NK-92 (cell line): Measurements from ENCODE around the gene BBS9.
"Not testable (repeated sequence)": the region's sequence is repeated elsewhere in the genome, so short reads cannot be mapped to it uniquely, and the experiment has no call there.

Experiments
- DNase-seq: peaks from one replicate; lab custom pipeline; 2025; ENCODE audit not compliant: unreplicated experiment; lab: John Stamatoyannopoulos, UW

BBS9 gene

DNA sequence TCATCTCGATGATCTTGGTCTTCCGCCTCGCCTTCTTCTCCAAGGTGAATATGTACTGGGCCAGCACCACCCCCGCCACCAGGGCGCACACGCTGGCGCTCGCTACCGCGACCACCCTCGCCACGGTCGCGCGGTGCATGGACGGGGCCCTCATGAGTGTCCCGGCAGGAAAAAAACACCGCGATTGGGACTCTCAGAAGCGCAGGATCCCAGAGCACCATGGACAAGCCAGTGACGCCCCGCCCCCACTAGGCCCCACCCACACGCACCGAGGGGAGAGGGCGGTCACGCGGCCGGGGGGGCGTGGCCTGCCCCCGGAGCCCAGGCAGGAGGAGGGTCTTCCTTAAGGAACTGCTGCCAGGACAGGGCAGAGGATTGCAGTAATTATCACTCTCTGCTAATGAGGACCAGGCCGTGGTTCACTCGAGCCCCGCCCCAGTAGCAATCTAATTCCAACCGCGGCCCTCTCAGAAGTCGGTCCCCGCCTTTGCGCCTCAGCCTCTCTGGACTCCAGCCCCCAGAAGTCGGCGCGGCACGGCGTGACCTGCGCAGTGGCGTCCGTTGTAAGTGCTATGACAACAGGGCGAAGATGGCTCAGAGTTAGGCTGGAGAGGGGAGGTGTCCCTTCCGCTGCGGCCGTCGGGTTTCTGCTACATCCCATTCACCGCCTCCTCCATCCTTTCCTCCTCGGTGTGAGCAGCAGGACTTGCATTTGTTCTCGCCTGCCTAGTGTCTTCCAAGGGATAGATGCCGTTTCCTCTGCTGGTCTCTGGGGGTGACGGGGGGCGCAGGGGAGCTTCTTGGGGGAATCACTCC lies at the start of gene BBS9:
TSS of gene BBS9 (plus strand) at position 575 of the 816 bp plus-strand sequence. CDS start 16,689 bp downstream, outside the sequence.
- peak; percentile 70 for DNase-seq

DNA sequence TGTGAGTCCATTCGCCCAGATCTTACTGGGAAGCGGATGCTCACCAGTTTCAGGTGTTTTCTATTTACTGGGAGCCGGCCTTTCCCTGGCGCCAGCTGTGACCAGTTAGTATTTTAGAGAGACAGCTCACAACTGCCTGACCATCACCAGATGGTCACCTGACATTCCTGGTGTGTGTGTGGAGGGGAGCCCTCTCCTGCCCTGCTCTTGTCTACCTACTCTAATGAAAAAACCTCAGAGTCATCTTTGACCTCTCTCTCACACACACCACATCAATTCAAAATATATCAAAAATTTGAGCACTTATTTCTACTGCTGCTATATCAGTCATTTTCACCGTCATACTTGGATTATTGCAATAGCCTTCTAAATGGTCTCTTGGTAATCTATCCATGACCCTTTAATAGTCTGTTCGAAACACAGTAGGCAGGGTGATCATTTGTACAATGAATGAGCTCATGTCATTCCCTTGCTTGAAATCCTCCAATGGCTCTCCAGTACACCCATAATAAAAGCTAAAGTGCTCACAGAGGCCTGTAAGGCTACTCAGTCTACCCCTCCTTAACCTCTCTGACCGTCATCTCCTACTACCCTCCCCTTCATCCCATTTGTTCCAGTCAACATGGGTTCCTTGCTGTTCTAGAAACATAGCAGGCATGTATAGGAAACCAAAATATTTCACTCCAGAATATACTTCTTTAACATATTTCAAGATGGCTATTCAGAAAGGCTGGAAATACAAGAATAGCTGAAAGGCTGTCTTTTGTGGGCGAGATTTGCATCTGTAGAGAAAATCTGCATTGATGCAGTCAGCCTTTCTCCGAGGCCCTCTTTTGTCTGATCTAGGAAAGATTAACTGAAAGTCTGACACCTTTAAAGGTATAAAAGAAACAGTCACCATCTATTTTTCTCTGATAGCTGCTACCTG lies 49.3 kb upstream of the BBS9 start:
- DNase-seq, result no peak

DNA sequence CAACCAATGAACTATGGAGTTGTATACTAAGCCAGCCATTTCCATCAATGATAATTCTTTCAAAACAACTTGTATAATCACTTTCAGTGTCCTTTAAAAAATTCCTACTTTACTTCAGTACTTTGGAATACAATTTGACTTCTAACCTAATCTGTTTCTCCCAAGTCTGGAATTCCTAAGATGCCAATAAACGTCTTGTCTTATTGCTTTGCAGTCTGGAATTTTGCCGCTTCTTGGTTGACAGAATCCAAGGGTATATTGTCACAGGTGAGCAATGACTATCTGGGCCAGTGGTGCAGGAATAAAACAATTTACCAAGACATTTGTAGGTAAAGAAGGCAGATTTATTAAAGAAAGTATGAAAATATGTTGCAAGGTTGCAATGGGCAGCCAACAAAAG lies 42.0 kb upstream of the BBS9 start:
- no peak for DNase-seq

DNA sequence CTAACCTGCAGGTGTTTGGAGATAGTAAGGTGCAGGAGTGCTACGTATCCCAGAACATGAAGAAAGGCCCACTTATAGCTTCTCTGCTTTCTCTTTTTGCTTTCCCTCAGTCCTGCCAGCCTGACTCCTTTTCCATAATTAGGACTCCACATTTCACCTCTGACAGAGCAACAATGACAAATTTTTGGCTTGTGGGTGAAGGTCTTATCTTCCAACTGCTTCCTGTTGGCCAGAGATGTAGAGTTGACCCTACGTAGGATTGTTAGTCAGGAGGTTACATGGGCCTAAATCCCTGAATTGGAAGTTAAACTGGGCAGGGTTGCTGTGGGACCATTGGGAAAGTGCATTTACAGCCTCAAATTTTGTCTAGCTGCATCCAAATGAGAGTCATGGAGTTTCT lies 41.5 kb upstream of the BBS9 start:
- no peak for DNase-seq

DNA sequence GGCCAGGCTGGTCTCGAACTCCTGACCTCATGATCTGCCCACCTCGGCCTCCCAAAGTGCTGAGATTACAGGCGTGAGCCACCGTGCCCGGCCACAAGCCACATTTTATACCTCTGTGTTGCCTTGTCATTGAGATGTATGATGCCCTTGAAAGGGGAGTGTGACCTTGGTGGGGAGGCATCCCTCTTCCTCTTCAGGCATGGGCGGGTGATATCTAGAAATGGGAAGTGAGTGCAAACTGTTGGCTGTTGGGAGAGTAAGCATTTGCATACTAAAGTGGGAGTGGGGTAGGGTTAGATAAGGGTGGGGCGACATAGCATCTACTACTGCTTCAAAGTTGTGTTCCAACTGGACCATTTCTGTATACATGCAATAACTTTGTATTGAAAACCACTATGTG lies 40.2 kb upstream of the BBS9 start:
- DNase-seq, result no peak

DNA sequence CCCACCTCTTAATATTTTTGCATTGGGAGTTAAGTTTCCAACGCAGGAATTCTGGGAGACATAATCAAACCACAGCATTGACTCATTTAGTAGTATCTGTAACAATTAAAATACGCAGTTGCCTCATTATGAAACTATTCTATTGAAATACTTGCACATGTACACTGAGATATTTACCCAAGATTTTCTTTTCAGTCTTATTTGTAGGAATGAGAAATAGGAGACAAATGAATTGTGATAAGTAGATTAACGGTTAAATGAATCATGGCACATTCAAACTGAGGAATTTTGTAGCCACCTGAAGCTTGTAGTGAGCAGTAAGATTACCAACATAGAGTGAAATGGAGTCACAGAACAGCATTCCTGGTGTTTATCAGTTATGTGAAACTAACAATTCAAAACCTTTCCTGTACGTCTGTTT lies 38.2 kb upstream of the BBS9 start:
- DNase-seq, result no peak

DNA sequence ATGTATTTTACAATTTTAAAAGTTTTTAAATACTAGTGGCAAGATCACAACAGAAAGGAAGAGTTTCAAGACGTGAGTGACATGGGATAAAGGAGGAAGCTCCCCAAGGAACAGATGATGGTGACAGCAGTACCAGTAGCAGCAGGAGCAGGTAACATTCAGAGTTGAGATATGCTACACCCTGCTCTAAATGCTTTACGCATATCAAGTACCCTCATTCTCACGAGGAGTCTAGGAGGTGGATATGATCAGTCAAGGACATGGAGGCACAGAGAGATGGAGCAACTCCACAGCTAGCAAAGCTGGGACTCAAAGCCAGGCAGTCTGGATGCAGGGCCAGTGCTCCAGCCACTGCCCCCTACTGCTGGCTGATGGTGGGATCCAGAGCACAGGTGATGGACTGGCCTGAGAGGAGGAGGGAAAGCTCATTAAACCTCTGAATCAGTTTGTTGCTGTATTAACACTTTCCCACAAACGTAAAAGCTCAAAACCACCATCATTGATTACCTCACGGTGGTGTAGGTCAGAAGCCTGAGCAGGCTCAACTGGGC lies 37.6 kb upstream of the BBS9 start:
- DNase-seq, result no peak

DNA sequence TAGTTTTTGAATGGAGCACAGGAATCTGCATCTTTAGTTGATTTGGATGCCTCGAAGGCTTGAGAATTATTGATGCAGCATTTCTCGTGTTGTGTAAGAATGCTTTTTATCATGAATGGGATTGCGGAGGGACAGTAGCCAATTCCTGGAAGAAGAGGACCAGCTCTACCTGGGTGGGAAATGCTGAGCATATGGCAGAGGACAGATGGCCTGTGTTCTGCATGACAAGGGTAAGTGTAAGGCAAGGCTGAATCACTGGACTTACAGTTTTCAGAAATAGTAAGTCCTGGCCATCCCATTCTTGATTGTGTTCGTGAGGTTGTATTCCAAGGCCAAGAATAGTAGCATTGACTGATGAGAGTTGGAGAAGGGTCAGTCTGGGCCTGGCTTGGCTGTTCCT lies 36.1 kb upstream of the BBS9 start:
- DNase-seq, result no peak

DNA sequence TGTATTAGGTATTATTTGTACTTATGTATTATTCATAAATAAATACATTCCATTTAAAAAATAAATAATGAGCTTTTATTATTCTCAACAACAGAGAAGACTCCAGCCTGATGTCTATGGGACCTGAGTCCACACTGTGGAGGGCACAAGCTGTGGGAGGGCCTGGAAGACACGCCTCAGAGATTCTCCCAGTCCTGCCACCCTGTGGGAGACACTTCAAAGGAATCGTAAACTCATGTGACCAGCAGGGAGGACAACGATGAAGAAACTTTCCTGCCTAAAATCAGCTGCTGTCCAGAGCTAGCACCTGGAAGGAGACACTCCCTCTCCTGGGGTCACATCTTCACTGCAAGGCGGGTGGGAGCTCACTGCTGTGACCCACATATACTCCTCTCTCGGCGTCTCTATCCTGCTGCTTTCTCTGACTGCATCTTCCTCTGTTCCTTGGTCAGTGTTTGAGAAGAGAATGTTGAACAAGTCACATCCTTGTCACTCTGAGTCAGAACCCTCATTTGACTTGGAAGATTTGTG lies 34.6 kb upstream of the BBS9 start:
- not testable (repeated sequence) for DNase-seq

DNA sequence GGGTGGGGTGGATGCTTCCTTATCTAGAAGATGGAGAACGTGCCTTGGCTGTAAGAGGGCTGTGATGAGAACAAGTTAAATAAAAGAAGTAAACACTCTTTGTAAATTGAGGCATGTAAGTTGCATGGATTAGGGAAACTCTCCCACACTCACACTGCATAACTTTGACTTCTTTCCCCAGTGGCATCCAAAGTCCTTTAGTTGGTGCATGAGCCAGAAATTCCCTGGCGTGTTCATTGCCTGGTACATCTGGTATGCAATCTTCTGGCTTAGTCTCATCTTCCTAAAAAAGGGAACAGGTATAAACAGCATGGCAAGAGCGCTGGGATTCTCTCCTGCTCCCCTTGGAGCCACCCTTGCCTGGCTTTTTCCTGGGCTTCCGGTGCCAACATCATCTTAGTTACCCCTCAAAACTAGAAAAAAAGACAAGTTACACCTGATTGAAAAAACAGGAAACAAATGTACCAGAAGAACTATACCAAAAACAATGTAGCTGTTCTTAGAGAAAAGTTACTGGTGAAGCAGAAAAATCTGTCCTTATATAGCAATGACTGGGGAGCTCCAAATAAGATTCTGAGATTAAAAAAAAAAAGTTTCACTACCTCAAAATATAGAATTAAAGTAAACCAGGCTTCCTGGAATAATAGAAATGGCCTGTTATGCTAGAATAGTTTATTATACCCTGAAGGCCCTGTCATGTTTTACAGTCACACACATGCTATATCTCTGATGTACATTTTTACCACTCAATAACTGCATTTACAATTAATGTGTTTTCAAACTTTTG lies 30.0 kb upstream of the BBS9 start:
- no peak for DNase-seq

DNA sequence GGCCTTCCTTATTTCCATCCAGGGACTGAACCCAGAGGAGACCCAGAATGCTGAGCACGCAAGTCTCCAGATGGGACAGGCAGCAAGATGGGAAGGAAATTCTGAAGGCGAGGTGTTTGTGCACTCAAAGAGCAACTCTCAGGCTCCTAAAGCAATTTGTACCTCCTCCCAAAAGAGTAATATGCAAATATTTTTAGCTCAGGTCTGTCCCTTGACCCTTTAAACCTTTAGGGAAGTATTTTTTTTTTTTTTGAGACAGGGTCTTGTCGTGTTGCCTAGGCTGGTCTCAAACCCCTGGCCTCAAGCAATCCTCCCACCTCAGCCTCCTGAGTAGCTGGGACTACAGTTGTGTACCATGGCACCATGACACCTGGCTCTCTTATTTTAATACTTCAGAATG lies 28.6 kb upstream of the BBS9 start:
- DNase-seq, result no peak

DNA sequence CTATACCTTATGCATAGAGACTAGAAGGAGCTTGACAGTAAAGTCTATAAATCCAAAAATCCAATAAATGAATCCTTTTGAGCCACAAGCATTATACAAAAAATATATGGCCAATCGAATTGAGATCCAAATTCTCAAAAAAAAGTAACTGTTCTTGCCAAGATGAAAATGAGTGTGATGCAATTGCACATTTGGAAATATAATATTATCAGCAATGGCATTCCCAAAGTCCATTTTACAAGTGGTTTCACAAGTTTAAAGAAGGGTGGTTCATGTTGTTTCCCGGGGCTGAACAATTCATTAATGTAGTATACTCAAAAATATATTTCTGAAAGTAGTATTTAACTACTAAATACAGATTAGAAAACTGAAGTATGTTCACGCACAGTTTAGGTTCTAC lies 27.5 kb upstream of the BBS9 start:
- no peak for DNase-seq

DNA sequence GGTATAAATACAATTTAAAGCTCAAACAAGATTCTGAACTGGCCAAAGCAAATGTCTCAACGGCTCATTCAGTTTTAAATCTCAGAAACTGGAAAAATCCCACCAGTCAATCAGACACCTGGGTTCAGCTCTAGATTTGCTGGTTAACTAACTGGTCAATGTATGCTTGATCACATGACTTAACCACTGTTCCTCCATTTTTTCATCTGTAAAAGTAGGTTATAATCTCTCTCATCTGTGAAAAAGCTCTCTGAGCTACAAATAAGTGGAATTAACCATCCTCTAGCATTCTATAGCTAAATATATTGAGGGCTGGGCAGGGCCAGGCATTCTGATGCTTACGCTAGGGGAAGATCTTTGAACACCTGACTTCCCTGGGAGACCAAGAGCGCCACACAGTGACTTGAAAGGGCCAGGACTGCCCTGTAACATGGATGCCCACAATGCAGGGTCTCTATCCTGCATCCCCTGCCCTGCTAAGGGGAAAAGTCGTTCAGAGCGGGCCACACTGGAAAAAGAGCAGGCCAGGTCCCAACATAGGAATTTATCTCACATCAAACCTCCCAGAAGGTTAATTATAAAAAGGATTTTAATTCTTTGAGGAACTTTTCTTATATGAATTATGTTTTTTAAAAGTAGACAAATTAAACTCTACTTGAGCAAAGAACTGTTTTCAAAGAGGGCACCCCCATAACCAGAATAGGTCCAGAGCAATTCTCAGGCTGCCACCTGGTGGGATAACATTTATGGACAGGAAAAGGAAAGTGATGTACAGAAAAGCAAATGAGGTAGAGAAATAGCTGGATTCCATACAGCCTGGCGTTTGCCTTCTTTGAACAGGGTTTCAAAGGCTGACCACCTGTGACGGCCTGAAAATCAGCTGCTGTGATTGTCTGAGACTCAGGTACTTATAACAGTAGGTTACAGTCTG lies 22.0 kb upstream of the BBS9 start:
- no peak for DNase-seq

DNA sequence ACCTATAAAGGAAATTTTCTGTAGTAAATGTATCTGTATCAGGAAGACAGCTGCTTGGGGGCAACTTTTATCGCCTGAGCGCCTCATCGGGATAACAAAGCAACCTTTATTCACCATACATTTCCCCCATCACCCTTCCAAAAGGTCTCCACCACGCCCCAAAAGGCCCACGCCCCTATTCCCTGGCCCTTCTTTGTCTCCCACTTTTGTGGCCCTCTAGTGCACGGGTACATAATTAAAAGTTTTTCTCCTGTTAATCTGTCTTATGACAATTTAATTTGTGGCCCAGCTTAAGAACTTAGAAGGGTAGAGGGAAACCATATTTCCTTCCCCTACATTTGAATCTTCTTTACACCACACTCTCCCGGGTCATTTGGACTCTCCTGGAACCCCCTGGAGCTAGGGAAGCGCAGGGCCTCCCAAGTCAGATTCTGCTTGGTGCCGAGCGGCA lies 20.8 kb upstream of the BBS9 start:
- no peak for DNase-seq

DNA sequence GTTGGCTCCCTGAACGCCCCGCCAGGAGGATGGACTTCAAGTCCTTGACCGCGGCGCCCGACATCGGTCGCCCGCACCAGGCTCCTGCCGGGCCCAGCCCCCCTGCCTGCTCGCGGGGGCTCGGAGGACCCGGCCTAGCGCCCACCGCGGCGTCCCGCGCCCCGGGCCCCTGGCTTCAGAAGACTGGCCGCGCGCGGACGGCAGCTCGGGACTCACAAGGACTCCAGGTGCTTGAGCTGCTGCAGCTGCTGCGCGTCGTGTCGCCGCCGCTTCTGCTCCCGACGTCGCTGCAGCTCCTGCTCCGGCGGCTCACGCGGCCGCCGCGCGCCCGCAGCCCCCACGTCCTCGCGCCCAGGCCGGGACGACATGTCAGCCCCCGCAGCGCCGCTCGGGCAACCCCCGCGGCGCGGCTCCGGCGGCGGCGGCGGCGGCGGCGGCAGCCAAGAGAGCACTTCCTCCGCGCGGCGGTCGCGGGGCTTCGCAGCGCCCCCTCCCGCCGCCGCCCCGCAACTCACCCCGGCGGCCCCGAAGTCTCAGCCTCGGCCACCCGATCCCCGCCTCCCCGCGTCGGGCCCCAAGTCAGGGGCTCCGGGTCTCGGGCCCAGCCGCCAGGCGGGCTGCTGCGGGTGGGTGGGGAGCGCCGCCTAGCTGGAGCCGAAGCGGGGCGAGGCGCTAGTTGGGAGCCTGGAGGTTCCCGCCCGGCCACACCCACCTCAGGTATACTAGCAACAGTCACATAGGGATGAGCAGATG lies 20.2 kb upstream of the BBS9 start, which contains the start of gene RP9:
TSS of gene RP9 (minus strand) at position 400 of the 753 bp plus-strand sequence. CDS start at position 368, 32 bp downstream.
- no peak for DNase-seq

DNA sequence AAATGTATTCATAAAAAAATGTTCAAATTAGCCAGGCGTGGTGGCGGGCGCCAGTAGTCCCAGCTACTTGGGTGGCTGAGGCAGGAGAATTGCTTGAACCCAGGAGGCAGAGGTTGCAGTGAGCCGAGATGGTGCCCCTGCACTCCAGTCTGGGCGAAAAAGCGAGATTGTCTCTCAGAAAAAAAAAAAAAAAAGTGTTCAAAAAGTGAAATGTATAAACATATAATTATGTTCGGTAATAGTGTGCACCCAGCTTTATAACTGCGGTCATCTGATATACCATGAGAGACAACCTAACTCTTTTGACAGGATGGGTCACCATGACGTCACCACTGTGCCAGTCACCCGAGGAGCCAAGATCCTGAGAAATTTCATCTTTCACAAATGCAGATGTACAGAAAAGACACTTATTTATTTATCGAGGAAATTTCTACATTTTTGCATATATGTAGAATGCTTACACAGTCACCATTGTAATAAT lies 19.6 kb upstream of the BBS9 start:
- DNase-seq, result no peak

DNA sequence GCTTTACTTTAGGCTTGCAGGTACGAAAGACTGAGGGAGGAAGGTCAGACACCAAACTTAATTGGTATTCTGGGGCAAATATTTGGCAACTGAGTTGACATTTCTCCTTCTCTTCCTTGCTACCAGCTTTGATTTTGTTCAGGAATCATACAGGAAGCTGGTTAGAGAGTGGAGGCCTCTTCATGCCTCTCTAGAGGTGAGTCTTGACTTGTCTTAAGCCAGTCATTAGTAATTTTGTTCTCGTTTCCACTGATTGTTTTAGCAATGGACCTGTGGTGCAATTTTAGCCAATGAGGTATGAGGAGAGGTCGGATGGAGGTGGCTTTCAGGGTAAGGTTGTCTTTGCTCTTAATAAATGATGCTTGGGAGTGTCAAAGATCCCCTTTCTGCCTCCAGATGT lies 17.8 kb upstream of the BBS9 start:
- DNase-seq, result no peak

DNA sequence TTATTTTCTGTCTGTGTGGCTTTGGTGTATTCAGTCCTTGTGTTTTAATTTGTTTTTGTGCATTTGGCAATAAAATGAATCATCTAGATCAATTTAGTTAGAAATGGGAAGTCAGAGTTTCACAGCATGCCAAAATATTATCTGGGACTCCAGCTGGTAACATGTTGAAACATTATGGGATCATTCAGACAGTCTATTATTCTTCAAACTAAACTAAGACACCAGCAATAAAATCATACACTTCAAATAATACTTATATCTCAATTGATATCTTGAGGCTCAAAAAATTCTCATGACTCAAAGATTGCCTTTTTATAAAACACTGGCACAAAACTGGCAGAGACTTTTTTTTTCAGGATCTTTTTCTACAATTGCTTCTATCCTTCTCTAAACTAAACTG lies 14.4 kb upstream of the BBS9 start:
- no peak for DNase-seq

DNA sequence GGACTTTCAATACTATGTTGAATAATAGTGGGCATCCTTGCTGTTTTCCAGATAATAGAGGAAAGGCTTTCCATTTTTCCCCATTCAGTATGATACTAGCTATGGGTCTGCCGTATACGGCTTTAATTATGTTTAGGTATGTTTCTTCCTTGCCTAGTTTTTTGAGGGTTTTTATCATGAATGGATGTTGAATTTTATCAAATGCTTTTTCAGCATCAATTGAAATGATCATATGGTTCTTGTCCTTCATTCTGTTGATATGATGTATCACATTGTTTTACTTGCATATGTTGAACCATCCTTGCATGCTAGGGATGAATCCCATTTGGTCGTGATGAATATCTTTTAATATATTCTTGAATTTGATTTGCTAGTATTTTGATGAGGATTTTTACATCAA lies 11.0 kb upstream of the BBS9 start:
- no peak for DNase-seq
